A673 (cell line): ENCODE measurements around the gene IDUA. TPM values are rescaled to one million over a fixed set of nuclear protein-coding genes. Genes with fewer than 3 reads are reported as not detected.
A peak's percentile ranks its signal among the peaks of the same experiment; 100 is the strongest.

Source experiments
- BruUV-seq: library from RNA; stranded (reverse); fragments of 400-500 nt; replicated peaks from 2 replicates; lab custom pipeline; 2021; lab: Mats Ljungman, UMichigan
- CTCF ChIA-PET: fragments of 300-600 bp; sonication (Branson Sonifier 250); formaldehyde crosslinking; loops from one replicate; lab custom pipeline; 2022; ENCODE audit warnings: antibody characterized with exemption; lab: Charles Lee
- POLR2A ChIA-PET: fragments of 300-600 bp; sonication (Branson Sonifier 250); formaldehyde crosslinking; loops from one replicate; lab custom pipeline; 2022; ENCODE audit warnings: antibody characterized with exemption; ENCODE audit not compliant: low non-redundant PET; lab: Charles Lee
- DNase-seq: peaks from one replicate; pipeline ENCODE4 v3.0.0-alpha.2; 2015; ENCODE audit warnings: low spot score
- H3K27ac ChIP-seq: fragments of 200-600 bp; sonication (generic); 2 replicates; pipeline ENCODE4 v1.5.1; 2016; ENCODE audit warnings: mixed run types, low read depth, mild to moderate bottlenecking, mixed read lengths, antibody characterized with exemption, low read length; ENCODE audit not compliant: poor library complexity, severe bottlenecking
- H3K27me3 ChIP-seq: fragments of 200-600 bp; sonication (generic); replicated peaks from 2 replicates; pipeline ENCODE4 v1.6.1; 2017; ENCODE audit warnings: mixed run types, low read depth, mild to moderate bottlenecking, mixed read lengths, antibody characterized with exemption, low read length; ENCODE audit not compliant: insufficient read depth, poor library complexity
- H3K36me3 ChIP-seq: fragments of 200-600 bp; sonication (generic); 2 replicates; pipeline ENCODE4 v1.6.1; 2016; ENCODE audit warnings: mixed run types, mild to moderate bottlenecking, mixed read lengths, antibody characterized with exemption, low read length; ENCODE audit not compliant: insufficient read depth, poor library complexity, severe bottlenecking
- H3K4me1 ChIP-seq: fragments of 200-600 bp; sonication (generic); 2 replicates; pipeline ENCODE4 v1.6.1; 2017; ENCODE audit warnings: mixed run types, mild to moderate bottlenecking, mixed read lengths, antibody characterized with exemption, low read length; ENCODE audit not compliant: insufficient read depth, poor library complexity, severe bottlenecking
- H3K4me3 ChIP-seq: fragments of 200-600 bp; sonication (generic); 2 replicates; pipeline ENCODE4 v1.5.1; 2016; ENCODE audit warnings: low read depth, mixed run types, mild to moderate bottlenecking, mixed read lengths, low read length; ENCODE audit not compliant: poor library complexity, severe bottlenecking
- H3K9me3 ChIP-seq: fragments of 200-600 bp; sonication (generic); 2 replicates; pipeline ENCODE4 v1.6.1; 2016; ENCODE audit warnings: mixed run types, low read depth, mild to moderate bottlenecking, mixed read lengths, antibody characterized with exemption, low read length; ENCODE audit not compliant: poor library complexity, severe bottlenecking
- CTCF ChIP-seq: fragments of 300-800, 200-600 bp; sonication (generic); conservative IDR thresholded peaks from 2 replicates; pipeline ENCODE4 v1.5.1; 2017; ENCODE audit warnings: low read depth, mild to moderate bottlenecking, antibody characterized with exemption, low read length, moderate library complexity, mixed read lengths
- EZH2 ChIP-seq: fragments of 200-600 bp; sonication (generic); IDR thresholded peaks from 2 replicates; pipeline ENCODE4 v1.6.1; 2017; ENCODE audit warnings: borderline replicate concordance, low read depth, mild to moderate bottlenecking, mixed read lengths, antibody characterized with exemption, low read length; ENCODE audit not compliant: poor library complexity, severe bottlenecking
- intact Hi-C: fragments of 100-400 bp; cut with micrococcal nuclease; formaldehyde crosslinking; loops from one replicate; pipeline ENCODE4 v1.10.0; 2022; ENCODE audit not compliant: unreplicated experiment
- total RNA-seq: library from RNA; stranded (reverse); gene quantifications from 2 replicates; pipeline ENCODE4 v1.2.3, GENCODE V29; 2021

Gene IDUA
- total RNA-seq, 1 experiment from 2014 or later: 12.3 TPM

GRCh38 chr4:978957-979701, 7.7 kb upstream of the IDUA start:
- DNase-seq: no peak
- TF ChIP-seq CTCF: no peak
- no peak for TF ChIP-seq EZH2
- Histone ChIP-seq H3K36me3 (no peaks in the 10 kb centered on the region), H3K27me3 (no peaks in the 10 kb centered on the region), H3K4me1 (peaks cover 8% of the 10 kb centered on the region), H3K27ac (peak overlapping the region; percentile 66), H3K9me3 (no peaks in the 10 kb centered on the region), H3K4me3 (no peak overlapping the region)
- ChIA-PET POLR2A (no interaction called here), CTCF (no interaction called here)
- intact Hi-C loops: no loop called here
- BruUV-seq: no TSS peak

GRCh38 chr4:982291-982690, 4.6 kb upstream of the IDUA start:
- no peak for DNase-seq
- H3K4me3 ChIP-seq: no peak overlapping the region
- no peak overlapping the region for H3K27ac ChIP-seq
- BruUV-seq: no TSS peak
- POLR2A ChIA-PET: no interaction called here
- CTCF ChIA-PET: no interaction called here
- TF ChIP-seq CTCF (no peak), EZH2 (no peak)
- H3K27me3 ChIP-seq: no peaks in the 10 kb centered on the region
- peaks cover 16% of the 10 kb centered on the region for H3K4me1 ChIP-seq
- intact Hi-C loops: loop anchor here (10.0 kb wide), 1 partner anchor 237 kb away; no protein-coding TSS in a partner anchor
- H3K9me3 ChIP-seq: no peaks in the 10 kb centered on the region
- no peaks in the 10 kb centered on the region for H3K36me3 ChIP-seq

GRCh38 chr4:982814-983213, 4.0 kb upstream of the IDUA start:
- no peak for TF ChIP-seq EZH2
- no peak for TF ChIP-seq CTCF
- CTCF ChIA-PET: no interaction called here
- no peak for DNase-seq
- intact Hi-C loops: loop anchor here (10.0 kb wide), 1 partner anchor 238 kb away; no protein-coding TSS in a partner anchor
- H3K4me3 ChIP-seq: no peak overlapping the region
- no peak overlapping the region for H3K27ac ChIP-seq
- BruUV-seq: no TSS peak
- no peaks in the 10 kb centered on the region for H3K27me3 ChIP-seq
- no peaks in the 10 kb centered on the region for H3K36me3 ChIP-seq
- H3K4me1 ChIP-seq: peaks cover 16% of the 10 kb centered on the region
- no peaks in the 10 kb centered on the region for H3K9me3 ChIP-seq
- POLR2A ChIA-PET: no interaction called here
